ENCODE results near the gene ATP13A5. TPM values are rescaled to one million over a fixed set of nuclear protein-coding genes. Genes with fewer than 3 reads are reported as not detected.
A peak's percentile ranks its signal among the peaks of the same experiment; 100 is the strongest.

The ATP13A5 gene
- total and polyA plus RNA-seq, 2 experiments from 2014 or later = not detected

DNA sequence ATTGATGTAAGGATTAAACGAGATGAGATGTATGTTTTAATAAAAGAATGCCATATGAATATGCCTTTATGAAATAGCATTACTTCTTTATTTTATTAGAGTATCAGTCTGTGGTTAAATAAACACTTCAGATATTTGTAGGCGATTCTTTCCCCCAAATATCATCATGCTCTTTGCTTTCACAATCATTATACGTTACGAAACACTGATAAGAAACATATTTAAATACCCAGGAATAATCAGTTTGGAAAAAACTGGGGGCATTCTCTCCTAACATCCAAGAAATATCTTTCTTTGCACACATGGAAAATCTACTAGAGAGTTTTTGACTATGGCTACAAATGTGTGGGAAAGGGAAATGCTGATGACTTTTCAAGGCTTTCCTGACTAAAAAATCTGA is 142.0 kb downstream of the ATP13A5 start:
- Histone ChIP-seq H3K9me3 (ENCODE audit: low read depth) (no peaks in the 10 kb centered on the region), H2AFZ (no peak overlapping the region), H4K20me1 (ENCODE audit: insufficient read depth, poor library complexity, severe bottlenecking) (no peaks in the 10 kb centered on the region), H3K4me2 (peak overlapping the region; percentile 19), H3K4me1 (ENCODE audit: insufficient read depth) (no peaks in the 10 kb centered on the region), H3K79me2 (no peaks in the 10 kb centered on the region), H3K36me3 (replicated peaks; ENCODE audit: insufficient read depth, low read depth) (no peaks in the 10 kb centered on the region), H3K9me2 (replicated peaks; ENCODE audit: insufficient read depth) (no peaks in the 10 kb centered on the region), H3K27ac (no peak overlapping the region), H3K27me3 (no peaks in the 10 kb centered on the region), H3K4me3 (no peak overlapping the region)
- 74% methylated on average over 4 of the region's 4 CpGs for WGBS (ENCODE audit: low lambda C conversion rate, missing lambda C conversion rate)
- DNase-seq (ENCODE audit: low spot score) = no peak
- TF ChIP-seq, protein P1, sequence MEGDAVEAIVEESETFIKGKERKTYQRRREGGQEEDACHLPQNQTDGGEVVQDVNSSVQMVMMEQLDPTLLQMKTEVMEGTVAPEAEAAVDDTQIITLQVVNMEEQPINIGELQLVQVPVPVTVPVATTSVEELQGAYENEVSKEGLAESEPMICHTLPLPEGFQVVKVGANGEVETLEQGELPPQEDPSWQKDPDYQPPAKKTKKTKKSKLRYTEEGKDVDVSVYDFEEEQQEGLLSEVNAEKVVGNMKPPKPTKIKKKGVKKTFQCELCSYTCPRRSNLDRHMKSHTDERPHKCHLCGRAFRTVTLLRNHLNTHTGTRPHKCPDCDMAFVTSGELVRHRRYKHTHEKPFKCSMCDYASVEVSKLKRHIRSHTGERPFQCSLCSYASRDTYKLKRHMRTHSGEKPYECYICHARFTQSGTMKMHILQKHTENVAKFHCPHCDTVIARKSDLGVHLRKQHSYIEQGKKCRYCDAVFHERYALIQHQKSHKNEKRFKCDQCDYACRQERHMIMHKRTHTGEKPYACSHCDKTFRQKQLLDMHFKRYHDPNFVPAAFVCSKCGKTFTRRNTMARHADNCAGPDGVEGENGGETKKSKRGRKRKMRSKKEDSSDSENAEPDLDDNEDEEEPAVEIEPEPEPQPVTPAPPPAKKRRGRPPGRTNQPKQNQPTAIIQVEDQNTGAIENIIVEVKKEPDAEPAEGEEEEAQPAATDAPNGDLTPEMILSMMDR (IDR thresholded peaks at IDR 0.05; ENCODE audit: poor library complexity) = no peak
- TF ChIP-seq EZH2phosphoT487 (IDR thresholded peaks at IDR 0.05; ENCODE audit: low read depth, severe bottlenecking, unreplicated experiment) (no peak), EZH2 (IDR thresholded peaks at IDR 0.05; ENCODE audit: borderline replicate concordance) (no peak)

DNA sequence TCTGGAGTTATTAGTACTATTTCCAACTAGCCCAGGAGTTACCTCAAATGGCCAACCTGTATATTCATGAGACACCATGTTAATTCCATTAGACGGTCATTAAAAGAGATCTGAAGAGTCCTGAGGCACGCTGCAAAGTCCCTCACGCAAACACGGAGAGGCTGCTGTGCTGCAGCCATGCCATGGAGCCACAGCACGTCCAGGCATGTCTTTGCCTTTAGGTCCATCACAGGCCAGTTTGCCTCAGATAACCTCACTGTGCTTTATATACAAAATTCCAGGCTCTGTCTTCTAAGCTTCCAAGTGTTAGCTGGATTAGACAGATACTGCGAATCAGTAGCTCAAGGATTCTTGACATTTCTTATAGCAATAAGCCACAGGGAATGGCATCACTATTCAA is 147.4 kb downstream of the ATP13A5 start:
- Histone ChIP-seq H3K4me1 (ENCODE audit: insufficient read depth) (no peaks in the 10 kb centered on the region), H3K27me3 (no peaks in the 10 kb centered on the region), H3K36me3 (replicated peaks; ENCODE audit: insufficient read depth, low read depth) (no peaks in the 10 kb centered on the region), H4K20me1 (ENCODE audit: insufficient read depth, poor library complexity, severe bottlenecking) (no peaks in the 10 kb centered on the region), H3K9me2 (replicated peaks; ENCODE audit: insufficient read depth) (no peaks in the 10 kb centered on the region), H3K4me3 (no peak overlapping the region), H3K9me3 (ENCODE audit: low read depth) (no peaks in the 10 kb centered on the region), H3K4me2 (no peak overlapping the region), H2AFZ (no peak overlapping the region), H3K79me2 (no peaks in the 10 kb centered on the region), H3K27ac (no peak overlapping the region)
- TF ChIP-seq, protein P1 (IDR thresholded peaks at IDR 0.05; ENCODE audit: poor library complexity) = no peak
- no peak for TF ChIP-seq EZH2phosphoT487 (IDR thresholded peaks at IDR 0.05; ENCODE audit: low read depth, severe bottlenecking, unreplicated experiment)
- DNase-seq (ENCODE audit: low spot score) = no peak
- 54% methylated on average over 6 of the region's 6 CpGs for WGBS (ENCODE audit: low lambda C conversion rate, missing lambda C conversion rate)

DNA sequence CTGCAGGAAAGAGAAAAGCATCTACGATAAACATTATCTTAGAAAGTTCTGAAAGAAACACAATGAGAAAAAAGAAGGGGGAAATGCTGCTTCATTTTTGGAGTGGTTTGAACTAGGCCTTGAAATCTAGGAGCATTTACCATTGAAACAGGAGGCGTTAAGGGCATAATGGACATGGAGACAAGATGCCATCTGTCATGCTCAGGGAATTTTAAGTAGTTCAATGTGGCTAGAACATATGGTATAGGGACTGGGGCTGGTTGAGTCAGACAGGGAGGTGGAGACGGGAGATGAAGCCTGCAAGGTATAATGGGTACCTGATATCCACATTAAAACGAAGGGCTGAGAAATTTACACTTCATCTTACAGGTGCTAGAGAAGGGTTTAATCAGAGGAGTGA is 147.9 kb downstream of the ATP13A5 start:
- Histone ChIP-seq H4K20me1 (ENCODE audit: insufficient read depth, poor library complexity, severe bottlenecking) (no peaks in the 10 kb centered on the region), H3K27ac (no peak overlapping the region), H3K36me3 (replicated peaks; ENCODE audit: insufficient read depth, low read depth) (no peaks in the 10 kb centered on the region), H3K79me2 (no peaks in the 10 kb centered on the region), H2AFZ (no peak overlapping the region), H3K9me2 (replicated peaks; ENCODE audit: insufficient read depth) (no peaks in the 10 kb centered on the region), H3K4me3 (no peak overlapping the region), H3K4me1 (ENCODE audit: insufficient read depth) (no peaks in the 10 kb centered on the region), H3K27me3 (no peaks in the 10 kb centered on the region), H3K4me2 (no peak overlapping the region), H3K9me3 (ENCODE audit: low read depth) (no peaks in the 10 kb centered on the region)
- DNase-seq (ENCODE audit: low spot score) = no peak
- 90% methylated on average over 4 of the region's 4 CpGs for whole genome bisulfite sequencing (ENCODE audit: low lambda C conversion rate, missing lambda C conversion rate)
- no peak for TF ChIP-seq EZH2phosphoT487 (IDR thresholded peaks at IDR 0.05; ENCODE audit: low read depth, severe bottlenecking, unreplicated experiment)
- TF ChIP-seq EZH2 (IDR thresholded peaks at IDR 0.05; ENCODE audit: borderline replicate concordance) = no peak
- TF ChIP-seq, protein P1 (IDR thresholded peaks at IDR 0.05; ENCODE audit: poor library complexity) = no peak
